ENCODE results near the gene KIF1C. TPM values are rescaled to one million over a fixed set of nuclear protein-coding genes. Genes with fewer than 3 reads are reported as not detected.
A peak's percentile ranks its signal among the peaks of the same experiment; 100 is the strongest.
"Not testable (repeated sequence)": the region's sequence is repeated elsewhere in the genome, so short reads cannot be mapped to it uniquely, and the experiment has no call there.

KIF1C gene
- polyA plus RNA-seq, 6 donors from 2014 or later: 0.16 to 3.6 (median 2.0) TPM; not detected in 1

- Mint-ChIP-seq H3K4me1 (peaks cover 33 to 53% (median 46%) of the 10 kb centered on the region in 3 donors), H3K27me3 (no peaks in the 10 kb centered on the region), H3K27ac (peak overlapping the region in 1 of 6 donors; percentile 39), H3K9me3 (no peaks in the 10 kb centered on the region), H3K36me3 (no peaks in the 10 kb centered on the region), H3K4me3 (no peak overlapping the region)
- ATAC-seq (ENCODE audit: low read depth in 2 of 2) (no peak), DNase-seq (no peak)
Observed at GRCh38 chr17:5045496-5045895, 47.7 kb downstream of the KIF1C start.

- Mint-ChIP-seq H3K9me3 (no peaks in the 10 kb centered on the region), H3K36me3 (no peaks in the 10 kb centered on the region), H3K27me3 (no peaks in the 10 kb centered on the region), H3K27ac (peak overlapping the region in 4 of 6 donors; percentile 22 to 99 (median 84)), H3K4me3 (peak overlapping the region in 4 of 8 donors; percentile 18 to 60 (median 25)), H3K4me1 (peaks cover 28 to 48% (median 48%) of the 10 kb centered on the region in 3 donors)
- ATAC-seq (ENCODE audit: low read depth in 2 of 2) (no peak), DNase-seq (no peak)
Observed at GRCh38 chr17:5047446-5047845, 49.7 kb downstream of the KIF1C start.

- Mint-ChIP-seq H3K9me3 (no peaks in the 10 kb centered on the region), H3K27me3 (no peaks in the 10 kb centered on the region), H3K36me3 (no peaks in the 10 kb centered on the region), H3K4me3 (peak overlapping the region in 7 of 8 donors; percentile 48 to 87 (median 79)), H3K27ac (peak overlapping the region; percentile 83 to 99 (median 96)), H3K4me1 (peaks cover 20 to 60% (median 59%) of the 10 kb centered on the region in 3 donors)
- DNase-seq (peak; percentile 77), ATAC-seq (ENCODE audit: low read depth in 2 of 2) (peak; percentile 99)
Observed at GRCh38 chr17:5049314-5049841, 51.6 kb downstream of the KIF1C start.

- Mint-ChIP-seq H3K9me3 (no peaks in the 10 kb centered on the region), H3K27me3 (peaks cover 0 to 5% (median 0%) of the 10 kb centered on the region in 3 donors), H3K4me3 (peak overlapping the region in 4 of 8 donors; percentile 30 to 87 (median 80)), H3K27ac (peak overlapping the region in 5 of 6 donors; percentile 83 to 99 (median 98)), H3K4me1 (peaks cover 18 to 60% (median 50%) of the 10 kb centered on the region in 3 donors), H3K36me3 (no peaks in the 10 kb centered on the region)
- ATAC-seq (ENCODE audit: low read depth in 2 of 2) (no peak), DNase-seq (no peak)
Observed at GRCh38 chr17:5050278-5050677, 52.5 kb downstream of the KIF1C start.

GRCh38 chr17:5055543-5055942 lies 57.8 kb downstream of the KIF1C start:
- Mint-ChIP-seq H3K27me3 (peaks cover 8 to 15% (median 13%) of the 10 kb centered on the region in 3 donors), H3K4me1 (peaks cover 4 to 21% (median 19%) of the 10 kb centered on the region in 3 donors)

GRCh38 chr17:5065227-5065744 lies 67.5 kb downstream of the KIF1C start:
- H3K9me3 Mint-ChIP-seq: no peaks in the 10 kb centered on the region
- H3K4me1 Mint-ChIP-seq: peaks cover 0 to 7% (median 5%) of the 10 kb centered on the region in 3 donors
- ATAC-seq (ENCODE audit: low read depth in 2 of 2): no peak
- H3K4me3 Mint-ChIP-seq: no peak overlapping the region
- H3K36me3 Mint-ChIP-seq: no peaks in the 10 kb centered on the region
- peaks cover 8 to 24% (median 12%) of the 10 kb centered on the region in 3 donors for H3K27me3 Mint-ChIP-seq
- peak overlapping the region in 1 of 6 donors; percentile 6 for H3K27ac Mint-ChIP-seq
- no peak for DNase-seq

More at GRCh38 chr17:5055543-5055942, 57.8 kb downstream of the KIF1C start:
- Mint-ChIP-seq H3K27ac (no peak overlapping the region), H3K36me3 (no peaks in the 10 kb centered on the region), H3K9me3 (no peaks in the 10 kb centered on the region), H3K4me3 (no peak overlapping the region)
- DNase-seq (no peak), ATAC-seq (ENCODE audit: low read depth in 2 of 2) (no peak)

- H3K27ac Mint-ChIP-seq: no peak overlapping the region
- peaks cover 8 to 27% (median 16%) of the 10 kb centered on the region in 3 donors for H3K27me3 Mint-ChIP-seq
- ATAC-seq (ENCODE audit: low read depth in 2 of 2): no peak
Observed at GRCh38 chr17:5068236-5068635, 70.5 kb downstream of the KIF1C start.

GRCh38 chr17:5069724-5070123 lies 72.0 kb downstream of the KIF1C start:
- no peak for DNase-seq
- Mint-ChIP-seq H3K4me3 (no peak overlapping the region), H3K4me1 (no peaks in the 10 kb centered on the region), H3K9me3 (no peaks in the 10 kb centered on the region), H3K36me3 (no peaks in the 10 kb centered on the region), H3K27ac (no peak overlapping the region), H3K27me3 (peaks cover 8 to 25% (median 14%) of the 10 kb centered on the region in 3 donors)
- no peak for ATAC-seq (ENCODE audit: low read depth in 2 of 2)

More at GRCh38 chr17:5068236-5068635, 70.5 kb downstream of the KIF1C start:
- Mint-ChIP-seq H3K36me3 (no peaks in the 10 kb centered on the region), H3K9me3 (no peaks in the 10 kb centered on the region), H3K4me3 (no peak overlapping the region), H3K4me1 (no peaks in the 10 kb centered on the region)
- no peak for DNase-seq

- not testable (repeated sequence) for ATAC-seq (ENCODE audit: low read depth in 2 of 2); DNase-seq; H3K9me3 Mint-ChIP-seq; H3K27me3 Mint-ChIP-seq; H3K36me3 Mint-ChIP-seq
- Mint-ChIP-seq H3K27ac (peak overlapping the region in 2 of 6 donors; percentile 1 to 34), H3K4me1 (peaks cover 11 to 25% (median 24%) of the 10 kb centered on the region in 3 donors), H3K4me3 (peak overlapping the region in 1 of 8 donors; percentile 73)
Observed at GRCh38 chr17:5075472-5075871, 77.7 kb downstream of the KIF1C start.

- not testable (repeated sequence) for H3K36me3 Mint-ChIP-seq; DNase-seq; H3K27me3 Mint-ChIP-seq; H3K9me3 Mint-ChIP-seq; ATAC-seq (ENCODE audit: low read depth in 2 of 2)
- Mint-ChIP-seq H3K4me1 (peaks cover 15 to 33% (median 32%) of the 10 kb centered on the region in 3 donors), H3K4me3 (peak overlapping the region; percentile 71 to 96 (median 92)), H3K27ac (peak overlapping the region; percentile 16 to 99 (median 86))
Observed at GRCh38 chr17:5077275-5077674, 79.5 kb downstream of the KIF1C start.

GRCh38 chr17:5077781-5078105 lies 80.0 kb downstream of the KIF1C start:
- ATAC-seq (ENCODE audit: low read depth in 2 of 2): no peak
- Mint-ChIP-seq H3K4me1 (peaks cover 17 to 36% (median 35%) of the 10 kb centered on the region in 3 donors), H3K9me3 (peaks cover 0 to 4% (median 0%) of the 10 kb centered on the region in 7 donors), H3K27ac (peak overlapping the region; percentile 81 to 99 (median 96)), H3K36me3 (no peaks in the 10 kb centered on the region), H3K4me3 (peak overlapping the region; percentile 71 to 96 (median 92)), H3K27me3 (no peaks in the 10 kb centered on the region)
- DNase-seq: no peak

Other genes with a start within 250 kb of the KIF1C start
- gene TM4SF5, start 226.1 kb upstream of the KIF1C start, polyA plus RNA-seq (ENCODE audit: low read depth in 6 of 6): not detected
- gene VMO1, start 211.6 kb upstream of the KIF1C start, polyA plus RNA-seq (ENCODE audit: low read depth in 6 of 6): not detected
- gene GLTPD2, start 209.0 kb upstream of the KIF1C start, polyA plus RNA-seq (ENCODE audit: low read depth in 6 of 6): not detected
- gene PSMB6, start 201.8 kb upstream of the KIF1C start, polyA plus RNA-seq (ENCODE audit: low read depth in 6 of 6): 100 to 1,000 TPM; 237 to 479 (median 273) TPM
- gene PLD2, start 190.8 kb upstream of the KIF1C start, polyA plus RNA-seq (ENCODE audit: low read depth in 6 of 6): 1 to 10 TPM in 5 of 6 donors, under 1 TPM in 1; 0.54 to 4.6 (median 3.7) TPM
- 10 to 100 TPM in 1 of 6 donors, 1 to 10 TPM in 5; 1.1 to 13.6 (median 6.6) TPM for gene MINK1, start 164.6 kb upstream of the KIF1C start, polyA plus RNA-seq (ENCODE audit: low read depth in 6 of 6)
- 1 to 10 TPM in 5 of 6 donors, not detected in 1; 1.6 to 2.6 (median 2.1) TPM for gene C17orf107, start 98.4 kb upstream of the KIF1C start, polyA plus RNA-seq (ENCODE audit: low read depth in 6 of 6)
- gene CHRNE, start 94.9 kb upstream of the KIF1C start, polyA plus RNA-seq (ENCODE audit: low read depth in 6 of 6): under 1 TPM in 5 of 6 donors, not detected in 1; 0.18 to 0.59 (median 0.37) TPM
- gene GP1BA, start 65.7 kb upstream of the KIF1C start, polyA plus RNA-seq (ENCODE audit: low read depth in 6 of 6): under 1 TPM in 4 of 6 donors, not detected in 2; 0.42 to 1.00 (median 0.56) TPM
- 10 to 100 TPM; 61.0 to 89.1 (median 71.4) TPM for gene SLC25A11, start 57.9 kb upstream of the KIF1C start, polyA plus RNA-seq (ENCODE audit: low read depth in 6 of 6)
- gene RNF167, start 57.7 kb upstream of the KIF1C start, polyA plus RNA-seq (ENCODE audit: low read depth in 6 of 6): 10 to 100 TPM; 19.9 to 25.8 (median 22.7) TPM
- gene PFN1, start 49.4 kb upstream of the KIF1C start, polyA plus RNA-seq (ENCODE audit: low read depth in 6 of 6): 1,000 to 10,000 TPM; 1,151 to 1,601 (median 1,370) TPM
- gene ENO3, start 46.8 kb upstream of the KIF1C start, polyA plus RNA-seq (ENCODE audit: low read depth in 6 of 6): 1 to 10 TPM in 4 of 6 donors, under 1 TPM in 1, not detected in 1; 0.79 to 3.2 (median 1.2) TPM
- 100 to 1,000 TPM in 3 of 6 donors, 10 to 100 TPM in 3; 92.4 to 171 (median 104) TPM for gene SPAG7, start 30.1 kb upstream of the KIF1C start, polyA plus RNA-seq (ENCODE audit: low read depth in 6 of 6)
- gene CAMTA2, start 10.3 kb upstream of the KIF1C start, polyA plus RNA-seq (ENCODE audit: low read depth in 6 of 6): 10 to 100 TPM in 1 of 6 donors, 1 to 10 TPM in 5; 3.3 to 16.7 (median 5.2) TPM
- gene INCA1, start 428 bp upstream of the KIF1C start, polyA plus RNA-seq (ENCODE audit: low read depth in 6 of 6): under 1 TPM in 3 of 6 donors, not detected in 3; 0.40 to 0.98 (median 0.41) TPM
- not detected for gene SLC52A1, start 37.5 kb downstream of the KIF1C start, polyA plus RNA-seq (ENCODE audit: low read depth in 6 of 6)
- 1 to 10 TPM; 1.7 to 4.1 (median 3.6) TPM for gene ZFP3, start 80.5 kb downstream of the KIF1C start, polyA plus RNA-seq (ENCODE audit: low read depth in 6 of 6)
- gene ZNF232, start 113.9 kb downstream of the KIF1C start, polyA plus RNA-seq (ENCODE audit: low read depth in 6 of 6): 10 to 100 TPM in 3 of 6 donors, 1 to 10 TPM in 3; 6.3 to 25.3 (median 10.1) TPM
- gene USP6, start 118.1 kb downstream of the KIF1C start, polyA plus RNA-seq (ENCODE audit: low read depth in 6 of 6): under 1 TPM; 0.06 to 0.37 (median 0.12) TPM
- gene ZNF594, start 193.9 kb downstream of the KIF1C start, polyA plus RNA-seq (ENCODE audit: low read depth in 6 of 6): 1 to 10 TPM in 5 of 6 donors, under 1 TPM in 1; 0.82 to 4.8 (median 4.0) TPM
- gene SCIMP, start 236.9 kb downstream of the KIF1C start, polyA plus RNA-seq (ENCODE audit: low read depth in 6 of 6): 100 to 1,000 TPM in 3 of 6 donors, 10 to 100 TPM in 3; 80.4 to 181 (median 103) TPM

Data from naive B cell (primary cell).